Suprapubic skin (tissue), 4 donors: ENCODE results near the gene ZNF473. TPM values are rescaled to one million over a fixed set of nuclear protein-coding genes. Genes with fewer than 3 reads are reported as not detected.

Experiments used
- DNase-seq, 2 donors: peaks; one replicate each; pipeline ENCODE4 v3.0.0-alpha.2; 2019; ENCODE audit warnings: low spot score in 2 of 2
- H3K27ac ChIP-seq: fragments of 200-600 bp; sonication (generic); one replicate; pipeline ENCODE4 v1.5.1; 2019
- H3K27me3 ChIP-seq: fragments of 200-600 bp; sonication (generic); one replicate; pipeline ENCODE4 v1.5.1; 2019
- H3K36me3 ChIP-seq: fragments of 200-600 bp; sonication (generic); one replicate; pipeline ENCODE4 v1.5.1; 2019
- H3K4me1 ChIP-seq: fragments of 200-600 bp; sonication (generic); one replicate; pipeline ENCODE4 v1.5.1; 2019
- H3K4me3 ChIP-seq: fragments of 200-600 bp; sonication (generic); one replicate; pipeline ENCODE4 v1.5.1; 2019; ENCODE audit warnings: mild to moderate bottlenecking
- H3K9me3 ChIP-seq: fragments of 200-600 bp; sonication (generic); one replicate; pipeline ENCODE4 v1.5.1; 2019
- CTCF ChIP-seq, 2 donors: fragments of 200-600 bp in 1 of 2; fragments of 450-650 bp in 1 of 2; sonication (generic) in 1 of 2; IDR thresholded peaks; one replicate each; pipeline ENCODE4 v1.5.1; 2016 to 2019; ENCODE audit warnings: antibody characterized with exemption in 2 of 2, mild to moderate bottlenecking in 1 of 2, moderate library complexity in 1 of 2
- EP300 ChIP-seq: sonication (generic); formaldehyde crosslinking; IDR thresholded peaks from one replicate; pipeline ENCODE4 v1.6.1; 2017; ENCODE audit warnings: antibody characterized with exemption
- POLR2A ChIP-seq, 2 donors: fragments of 450-650 bp; IDR thresholded peaks; one replicate each; pipeline ENCODE4 v1.6.1; 2017; ENCODE audit warnings: antibody characterized with exemption in 2 of 2, mild to moderate bottlenecking in 2 of 2, moderate library complexity in 2 of 2
- POLR2AphosphoS5 ChIP-seq, 3 donors: sonication (generic); formaldehyde crosslinking; IDR thresholded peaks; one replicate each; pipeline ENCODE4 v1.6.1; 2017; ENCODE audit warnings: antibody characterized with exemption in 3 of 3
- WGBS: methylation state at CpG from one replicate; pipeline ENCODE4 v1.1.5; 2018; 5-methylcytosine and 5-hydroxymethylcytosine counted together
- total RNA-seq, 4 donors: library from RNA; depleted of rRNA; stranded (reverse); fragments of >200 nt; gene quantifications; one replicate each; pipeline ENCODE4 v1.1.0, GENCODE V29; 2016

ZNF473 gene
- total RNA-seq, 4 donors from 2014 or later, result 8.5 to 18.5 (median 12.2) TPM

GRCh38 chr19:49987159-49987698 lies 38.6 kb upstream of the ZNF473 start:
- no peaks in the 10 kb centered on the region for H3K9me3 ChIP-seq
- 18% methylated on average over 9 of the region's 9 CpGs for WGBS
- H3K27me3 ChIP-seq, result no peaks in the 10 kb centered on the region
- H3K4me1 ChIP-seq, result no peaks in the 10 kb centered on the region
- H3K27ac ChIP-seq, result no peak overlapping the region
- no peak overlapping the region for H3K4me3 ChIP-seq
- H3K36me3 ChIP-seq, result peaks cover 70% of the 10 kb centered on the region
- TF ChIP-seq EP300, result no peak
- TF ChIP-seq POLR2A (IDR thresholded peaks at IDR 0.05), result no peak
- TF ChIP-seq POLR2AphosphoS5 (IDR thresholded peaks at IDR 0.05), result peak in 2 of 3 donors; percentile 66 to 97
- no peak for TF ChIP-seq CTCF (IDR thresholded peaks at IDR 0.05)
- peak; percentile 83 to 85 for DNase-seq

DNA sequence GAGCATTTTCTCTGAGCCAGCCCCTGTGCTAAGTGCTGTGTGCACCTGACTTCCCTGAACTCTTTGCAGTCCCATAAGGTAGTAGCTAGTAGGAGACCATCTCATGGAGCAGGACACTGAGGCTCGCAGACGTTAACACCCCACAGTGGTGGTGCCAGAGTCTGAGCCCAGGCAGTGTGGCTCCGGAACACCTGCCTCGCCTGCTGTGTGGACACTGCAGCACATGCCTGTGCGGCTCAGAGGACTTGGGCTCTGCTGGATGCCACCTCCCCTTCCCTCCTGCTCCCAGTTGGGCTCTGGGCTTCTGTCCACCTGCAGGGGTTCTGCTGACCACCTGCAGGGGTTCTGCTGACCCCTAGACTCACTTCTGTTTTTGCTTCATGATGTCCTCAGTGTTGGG lies 37.8 kb upstream of the ZNF473 start:
- Histone ChIP-seq H3K27ac (no peak overlapping the region), H3K27me3 (no peaks in the 10 kb centered on the region), H3K9me3 (no peaks in the 10 kb centered on the region), H3K4me3 (no peak overlapping the region), H3K4me1 (no peaks in the 10 kb centered on the region), H3K36me3 (peaks cover 77% of the 10 kb centered on the region)
- no peak for DNase-seq
- WGBS, result no CpG with 5 or more reads among the region's 5 CpGs
- TF ChIP-seq CTCF (IDR thresholded peaks at IDR 0.05) (no peak), EP300 (no peak), POLR2AphosphoS5 (IDR thresholded peaks at IDR 0.05) (no peak), POLR2A (IDR thresholded peaks at IDR 0.05) (no peak)

DNA sequence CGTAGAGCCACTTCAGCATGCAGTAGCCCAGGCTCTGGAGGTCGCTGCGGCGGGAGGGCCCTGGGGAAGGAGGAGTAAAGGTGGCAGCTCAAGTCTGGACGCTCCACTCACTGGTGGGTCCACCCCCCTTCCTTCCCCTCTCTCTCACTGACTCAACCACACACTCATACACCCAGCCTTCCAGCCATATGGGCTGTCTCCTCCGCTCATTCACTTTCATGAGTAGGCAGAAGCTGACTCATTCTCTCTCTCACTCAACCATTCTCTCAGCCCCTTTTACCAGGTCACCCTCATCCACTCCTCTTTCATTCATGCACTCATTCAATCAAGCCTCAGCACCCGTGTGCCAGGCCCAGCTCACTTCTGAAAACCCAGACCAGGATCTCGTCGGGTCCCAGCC lies 37.4 kb upstream of the ZNF473 start:
- H3K36me3 ChIP-seq, result peaks cover 81% of the 10 kb centered on the region
- no peak overlapping the region for H3K27ac ChIP-seq
- H3K4me3 ChIP-seq, result no peak overlapping the region
- whole genome bisulfite sequencing, result 93% methylated on average over 9 of the region's 9 CpGs
- no peaks in the 10 kb centered on the region for H3K27me3 ChIP-seq
- no peaks in the 10 kb centered on the region for H3K9me3 ChIP-seq
- no peaks in the 10 kb centered on the region for H3K4me1 ChIP-seq
- no peak for DNase-seq
- TF ChIP-seq POLR2AphosphoS5 (IDR thresholded peaks at IDR 0.05) (no peak), EP300 (no peak), CTCF (IDR thresholded peaks at IDR 0.05) (no peak), POLR2A (IDR thresholded peaks at IDR 0.05) (no peak)

DNA sequence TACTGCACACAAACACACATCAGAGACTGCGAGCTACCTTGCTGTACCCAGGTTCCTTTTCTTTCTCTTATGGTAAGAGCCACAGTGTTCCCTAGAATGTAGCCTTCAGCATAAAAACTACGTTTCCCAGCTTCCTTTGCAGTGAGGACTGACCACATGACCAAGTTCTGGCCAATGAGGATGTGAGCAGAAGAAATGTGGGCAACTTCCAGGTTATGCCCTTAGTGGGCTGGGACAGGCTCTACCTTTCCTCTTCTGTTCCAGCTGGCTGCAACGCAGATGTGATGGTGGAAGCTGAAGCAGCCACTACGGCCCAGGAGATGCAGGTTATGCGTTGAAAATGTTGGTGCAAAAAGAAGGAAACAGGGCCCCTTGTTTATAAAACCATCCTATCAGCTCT lies 28.1 kb upstream of the ZNF473 start:
- no peak overlapping the region for H3K4me3 ChIP-seq
- no peaks in the 10 kb centered on the region for H3K9me3 ChIP-seq
- WGBS, result 73% methylated on average over 5 of the region's 5 CpGs
- no peak for TF ChIP-seq POLR2A (IDR thresholded peaks at IDR 0.05)
- TF ChIP-seq POLR2AphosphoS5 (IDR thresholded peaks at IDR 0.05), result no peak
- no peak for TF ChIP-seq EP300
- TF ChIP-seq CTCF (IDR thresholded peaks at IDR 0.05), result no peak
- no peak for DNase-seq
- no peaks in the 10 kb centered on the region for H3K4me1 ChIP-seq
- H3K36me3 ChIP-seq, result peaks cover 98% of the 10 kb centered on the region
- H3K27ac ChIP-seq, result no peak overlapping the region
- H3K27me3 ChIP-seq, result no peaks in the 10 kb centered on the region

GRCh38 chr19:49999371-50000010 lies 26.3 kb upstream of the ZNF473 start:
- Histone ChIP-seq H3K27ac (no peak overlapping the region), H3K36me3 (peaks cover 91% of the 10 kb centered on the region), H3K9me3 (no peaks in the 10 kb centered on the region), H3K4me3 (no peak overlapping the region), H3K27me3 (no peaks in the 10 kb centered on the region), H3K4me1 (peaks cover 15% of the 10 kb centered on the region)
- WGBS, result 69% methylated on average over 6 of the region's 6 CpGs
- DNase-seq, result no peak
- no peak for TF ChIP-seq EP300
- TF ChIP-seq CTCF (IDR thresholded peaks at IDR 0.05), result no peak
- no peak for TF ChIP-seq POLR2AphosphoS5 (IDR thresholded peaks at IDR 0.05)
- TF ChIP-seq POLR2A (IDR thresholded peaks at IDR 0.05), result no peak
